Muscle layer of duodenum (tissue), 2 donors: Measurements from ENCODE around the gene WDFY4.

Experiments used
- H3K27ac ChIP-seq: one replicate; pipeline ENCODE4 v1.7.0; 2013; ENCODE audit warnings: mild to moderate bottlenecking, low read length
- H3K27me3 ChIP-seq: one replicate; pipeline ENCODE4 v1.7.0; 2013; ENCODE audit warnings: low read depth, mild to moderate bottlenecking, control low read depth, low read length
- H3K36me3 ChIP-seq, 2 donors: one replicate each; pipeline ENCODE4 v1.7.0; 2013; ENCODE audit warnings: low read length in 2 of 2, control low read depth in 1 of 2, mild to moderate bottlenecking in 1 of 2; ENCODE audit not compliant: insufficient read depth in 2 of 2, control insufficient read depth in 1 of 2
- H3K4me1 ChIP-seq, 2 donors: one replicate each; pipeline ENCODE4 v1.7.0; 2013; ENCODE audit warnings: low read length in 2 of 2, mild to moderate bottlenecking in 2 of 2, control low read depth in 1 of 2, moderate library complexity in 1 of 2; ENCODE audit not compliant: insufficient read depth in 2 of 2, control insufficient read depth in 1 of 2
- H3K4me3 ChIP-seq, 2 donors: one replicate each; pipeline ENCODE4 v1.7.0; 2013; ENCODE audit warnings: low read length in 2 of 2, low read depth in 1 of 2, mild to moderate bottlenecking in 1 of 2
- H3K9me3 ChIP-seq, 2 donors: one replicate each; pipeline ENCODE4 v1.7.0; 2013; ENCODE audit warnings: low read length in 2 of 2, control low read depth in 1 of 2, mild to moderate bottlenecking in 1 of 2; ENCODE audit not compliant: control insufficient read depth in 1 of 2
- donor health status: healthy.

Gene WDFY4

DNA sequence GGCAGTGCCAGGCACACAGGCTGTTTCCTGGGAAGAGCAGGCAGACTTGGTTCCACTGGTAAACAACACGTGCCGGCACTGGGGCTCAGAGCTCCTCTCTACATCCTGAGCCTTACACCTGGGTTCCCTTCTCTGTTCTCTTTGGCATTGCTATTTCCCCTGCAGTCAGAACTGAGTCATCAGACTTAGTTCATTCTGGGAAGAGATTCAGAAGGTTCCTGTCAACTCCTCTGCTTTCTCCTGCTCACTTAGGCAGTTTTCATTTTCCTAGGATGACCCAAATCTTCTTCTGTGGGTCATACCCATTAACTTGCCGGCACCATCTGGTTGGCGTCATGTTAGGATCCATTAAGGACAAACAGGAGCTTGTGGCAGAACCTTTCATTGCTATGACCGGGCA is 288.4 kb downstream of the WDFY4 start:
- no peaks in the 10 kb centered on the region for H3K36me3 ChIP-seq

GRCh38 chr10:48974510-48975156 is 290.0 kb downstream of the WDFY4 start:
- no peak overlapping the region for H3K4me3 ChIP-seq
- no peak overlapping the region for H3K27ac ChIP-seq
- no peaks in the 10 kb centered on the region for H3K4me1 ChIP-seq
- no peaks in the 10 kb centered on the region for H3K27me3 ChIP-seq
- no peaks in the 10 kb centered on the region for H3K36me3 ChIP-seq
- H3K9me3 ChIP-seq, result no peaks in the 10 kb centered on the region

More for the DNA sequence above, 288.4 kb downstream of the WDFY4 start:
- H3K4me1 ChIP-seq, result no peaks in the 10 kb centered on the region
- H3K27ac ChIP-seq, result no peak overlapping the region
- H3K4me3 ChIP-seq, result no peak overlapping the region
- H3K9me3 ChIP-seq, result no peaks in the 10 kb centered on the region
- no peaks in the 10 kb centered on the region for H3K27me3 ChIP-seq

- Histone ChIP-seq H3K4me3 (no peak overlapping the region), H3K36me3 (no peaks in the 10 kb centered on the region), H3K27ac (no peak overlapping the region), H3K9me3 (no peaks in the 10 kb centered on the region), H3K4me1 (no peaks in the 10 kb centered on the region), H3K27me3 (no peaks in the 10 kb centered on the region)
These were observed 291.5 kb downstream of the WDFY4 start for GRCh38 chr10:48976196-48976595.

DNA sequence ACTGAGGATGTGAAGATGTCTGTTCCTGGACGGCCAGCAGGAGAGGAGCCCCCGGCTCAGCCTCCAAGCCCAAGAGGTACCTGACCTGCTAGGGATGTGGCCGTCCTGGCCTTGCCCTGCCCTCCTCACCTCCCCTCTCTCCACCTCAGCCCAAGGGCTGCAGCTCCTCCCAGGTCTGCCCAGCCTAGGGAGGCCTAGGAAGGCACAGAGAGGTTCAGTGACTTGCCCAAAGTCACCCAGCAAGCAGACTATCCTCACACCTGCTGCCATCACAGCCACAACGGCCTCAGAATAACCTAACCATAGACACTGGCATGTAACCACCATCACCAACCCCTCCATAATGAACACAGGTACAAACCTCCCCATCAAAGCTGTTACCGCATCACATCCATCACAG is 293.6 kb downstream of the WDFY4 start:
- H3K9me3 ChIP-seq, result no peaks in the 10 kb centered on the region
- no peak overlapping the region for H3K27ac ChIP-seq
- H3K4me1 ChIP-seq, result no peaks in the 10 kb centered on the region
- no peaks in the 10 kb centered on the region for H3K36me3 ChIP-seq
- H3K4me3 ChIP-seq, result no peak overlapping the region
- H3K27me3 ChIP-seq, result no peaks in the 10 kb centered on the region

DNA sequence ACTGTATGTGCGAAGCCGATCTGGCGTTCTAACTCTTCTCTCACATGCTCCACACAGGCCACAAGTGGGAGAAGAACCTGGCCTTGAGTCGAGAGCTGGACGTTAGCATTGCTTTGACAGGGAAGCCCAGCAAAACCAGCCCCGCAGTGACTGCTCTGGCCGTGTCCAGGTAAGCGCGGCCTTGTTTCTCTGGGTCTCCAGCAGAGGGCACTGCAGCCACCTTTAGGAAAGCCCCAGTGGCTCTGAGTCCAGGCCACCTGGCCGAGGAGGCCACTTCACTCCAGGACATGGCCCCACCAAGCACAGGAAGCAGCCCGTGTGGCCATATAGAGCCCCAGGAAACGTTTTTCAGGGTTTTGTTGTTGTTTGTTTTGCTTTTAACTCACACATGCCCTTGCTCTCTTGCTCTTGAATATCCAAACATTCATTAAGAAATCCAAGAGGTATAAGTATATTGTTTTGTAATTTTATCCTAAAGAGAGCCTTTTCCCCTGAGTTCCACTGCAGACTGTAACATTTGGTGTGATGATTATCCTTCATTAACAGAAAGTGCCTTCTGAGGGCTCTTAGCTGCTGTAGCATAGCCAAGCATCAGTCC is 296.7 kb downstream of the WDFY4 start:
- Histone ChIP-seq H3K4me1 (no peaks in the 10 kb centered on the region), H3K27me3 (no peaks in the 10 kb centered on the region), H3K4me3 (no peak overlapping the region), H3K27ac (no peak overlapping the region), H3K9me3 (no peaks in the 10 kb centered on the region), H3K36me3 (no peaks in the 10 kb centered on the region)

GRCh38 chr10:48982584-48982983 is 297.9 kb downstream of the WDFY4 start:
- Histone ChIP-seq H3K27me3 (no peaks in the 10 kb centered on the region), H3K27ac (no peak overlapping the region), H3K36me3 (no peaks in the 10 kb centered on the region), H3K9me3 (no peaks in the 10 kb centered on the region), H3K4me1 (no peaks in the 10 kb centered on the region), H3K4me3 (no peak overlapping the region)

- no peaks in the 10 kb centered on the region for H3K4me1 ChIP-seq
- no peaks in the 10 kb centered on the region for H3K27me3 ChIP-seq
- H3K36me3 ChIP-seq, result no peaks in the 10 kb centered on the region
- H3K27ac ChIP-seq, result no peak overlapping the region
- no peak overlapping the region for H3K4me3 ChIP-seq
- no peaks in the 10 kb centered on the region for H3K9me3 ChIP-seq
These were observed 299.1 kb downstream of the WDFY4 start for GRCh38 chr10:48983648-48984351.

DNA sequence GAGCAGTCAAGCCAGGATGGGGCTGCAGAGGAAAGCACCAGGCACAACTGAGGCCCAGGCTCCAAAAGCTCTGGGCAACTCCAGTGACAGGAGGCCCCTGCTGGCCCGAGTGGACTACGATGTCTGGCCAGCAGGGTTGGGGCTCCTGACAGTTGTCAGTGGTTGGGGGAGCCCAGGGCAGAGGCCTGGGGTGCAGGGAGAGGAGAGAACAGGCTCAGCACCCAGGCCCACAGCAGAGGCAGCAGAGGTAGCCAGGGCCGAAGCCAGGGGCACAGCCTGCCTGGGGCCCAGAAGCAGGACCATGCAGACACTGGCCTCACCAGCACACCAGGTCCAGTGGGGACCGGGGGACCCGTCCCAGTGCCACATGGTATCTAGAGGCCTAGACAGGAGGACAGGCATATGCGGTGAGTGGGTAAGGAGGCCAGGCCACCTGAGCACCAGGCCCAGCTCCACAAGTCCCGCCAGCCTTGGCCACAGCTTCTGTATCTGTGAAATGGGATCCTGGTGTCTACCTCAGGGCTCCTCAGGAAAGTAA is 301.0 kb downstream of the WDFY4 start:
- H3K27me3 ChIP-seq, result no peaks in the 10 kb centered on the region
- H3K27ac ChIP-seq, result no peak overlapping the region
- no peaks in the 10 kb centered on the region for H3K4me1 ChIP-seq
- no peaks in the 10 kb centered on the region for H3K9me3 ChIP-seq
- no peaks in the 10 kb centered on the region for H3K36me3 ChIP-seq
- no peak overlapping the region for H3K4me3 ChIP-seq

DNA sequence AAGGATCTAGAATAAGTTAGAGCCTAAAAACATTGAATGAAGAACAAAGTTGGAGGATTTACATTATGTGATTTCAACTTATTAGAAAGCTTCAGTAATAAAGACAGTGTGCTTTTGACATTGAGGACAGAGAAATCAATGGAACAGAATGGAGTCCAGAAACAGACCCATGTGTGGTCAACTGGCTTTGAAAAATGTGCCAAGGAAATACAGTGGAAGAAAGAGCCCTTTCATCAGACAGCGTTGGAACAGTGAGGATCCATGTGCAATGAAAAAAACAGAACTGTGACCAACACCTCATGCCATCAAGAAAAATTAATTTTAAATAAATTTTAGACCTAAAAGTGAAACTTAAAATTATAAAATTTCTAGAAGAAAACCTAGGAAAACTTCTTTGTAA is 305.6 kb downstream of the WDFY4 start:
- Histone ChIP-seq H3K27me3 (no peaks in the 10 kb centered on the region), H3K9me3 (no peaks in the 10 kb centered on the region), H3K27ac (no peak overlapping the region), H3K4me1 (no peaks in the 10 kb centered on the region), H3K36me3 (no peaks in the 10 kb centered on the region), H3K4me3 (no peak overlapping the region)

DNA sequence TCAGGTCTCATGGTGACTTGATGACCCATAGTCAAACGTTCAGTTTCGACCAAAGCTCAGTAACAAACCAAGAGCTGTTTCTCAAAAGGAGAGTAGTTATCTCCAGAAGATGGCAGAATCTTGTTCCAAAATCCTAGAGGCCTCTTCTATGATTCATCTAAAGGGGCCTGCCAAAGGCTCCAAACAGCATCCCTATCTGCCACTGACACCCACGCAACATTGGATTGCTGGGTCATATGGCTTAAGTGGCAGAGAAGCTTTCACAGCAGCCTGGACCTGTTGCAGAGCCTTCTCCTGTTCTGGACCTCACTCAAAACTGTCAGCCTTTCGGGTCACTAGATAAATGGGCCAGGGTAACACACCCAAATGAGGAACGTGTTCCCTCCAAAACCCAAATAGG is 309.0 kb downstream of the WDFY4 start:
- Histone ChIP-seq H3K9me3 (no peaks in the 10 kb centered on the region), H3K27me3 (no peaks in the 10 kb centered on the region), H3K4me1 (no peaks in the 10 kb centered on the region), H3K27ac (no peak overlapping the region), H3K4me3 (no peak overlapping the region), H3K36me3 (no peaks in the 10 kb centered on the region)

DNA sequence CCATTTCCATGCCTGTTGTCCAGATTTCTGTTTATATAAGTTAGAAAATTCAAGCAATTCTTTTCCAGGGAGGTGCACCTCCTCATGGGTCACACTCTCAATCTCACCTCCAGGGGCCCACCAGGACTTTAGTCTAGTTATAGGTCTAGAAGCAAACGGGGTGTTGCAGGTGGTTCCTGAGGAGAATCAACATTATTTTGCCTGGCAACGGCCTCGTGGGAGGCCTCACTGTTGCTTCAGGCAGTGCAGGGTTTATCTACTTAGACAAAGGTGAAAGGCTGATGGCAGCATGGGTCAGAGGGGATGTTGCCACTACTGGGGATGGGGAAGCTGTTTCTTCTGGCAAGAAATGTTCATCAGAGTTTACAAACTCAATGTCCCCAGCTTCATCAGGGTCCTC is 311.7 kb downstream of the WDFY4 start:
- no peaks in the 10 kb centered on the region for H3K9me3 ChIP-seq
- no peak overlapping the region for H3K4me3 ChIP-seq

More for the DNA sequence above, 311.7 kb downstream of the WDFY4 start:
- H3K36me3 ChIP-seq, result no peaks in the 10 kb centered on the region
- H3K4me1 ChIP-seq, result no peaks in the 10 kb centered on the region
- H3K27me3 ChIP-seq, result no peaks in the 10 kb centered on the region
- H3K27ac ChIP-seq, result no peak overlapping the region
